SK-N-SH treated with all-trans-retinoic acid at 6 μM for 48 hours (cell line): ENCODE results near the gene HACD2.
A peak's percentile ranks its signal among the peaks of the same experiment; 100 is the strongest.

Source experiments
- ATAC-seq: fragments of 200-7000 bp; cut with Tn5 transposase; 3 replicates; pipeline ENCODE4 v1.9.1; 2020; ENCODE audit warnings: mild to moderate bottlenecking, moderate library complexity
- ARNTL ChIP-seq: fragments of 450-650 bp; formaldehyde crosslinking; IDR thresholded peaks from 2 replicates; pipeline ENCODE4 v1.5.0; 2020; ENCODE audit warnings: low read depth, mild to moderate bottlenecking, moderate library complexity, borderline replicate concordance
- BACH2 ChIP-seq: fragments of 250-450 bp; sonication (Bioruptor Pico); IDR thresholded peaks from 2 replicates; pipeline ENCODE4 v1.9.0; 2021; ENCODE audit warnings: mild to moderate bottlenecking, borderline replicate concordance
- ESRRG ChIP-seq: fragments of 250-450 bp; sonication (Bioruptor Pico); IDR thresholded peaks from 2 replicates; pipeline ENCODE4 v1.6.1; 2021; ENCODE audit warnings: mild to moderate bottlenecking
- GLIS3 ChIP-seq: fragments of 250-450 bp; sonication (Bioruptor Pico); IDR thresholded peaks from 2 replicates; pipeline ENCODE4 v1.5.0; 2020; ENCODE audit warnings: mild to moderate bottlenecking, moderate library complexity
- ISL1 ChIP-seq: fragments of 250-450 bp; sonication (Bioruptor Pico); IDR thresholded peaks from 2 replicates; pipeline ENCODE4 v2.1.2; 2022; ENCODE audit warnings: mild to moderate bottlenecking, moderate library complexity
- OSR1 ChIP-seq: fragments of 250-450 bp; sonication (Bioruptor Pico); IDR thresholded peaks from 2 replicates; pipeline ENCODE4 v1.8.0; 2022; ENCODE audit warnings: moderate library complexity, mild to moderate bottlenecking, inconsistent platforms
- PATZ1 ChIP-seq: fragments of 250-450 bp; sonication (Bioruptor Pico); IDR thresholded peaks from 2 replicates; pipeline ENCODE4 v1.8.0; 2020; ENCODE audit warnings: mild to moderate bottlenecking, moderate library complexity, borderline replicate concordance
- POU6F1 ChIP-seq: fragments of 250-450 bp; sonication (Bioruptor Pico); IDR thresholded peaks from 2 replicates; pipeline ENCODE4 v1.8.0; 2021; ENCODE audit warnings: low read depth, mild to moderate bottlenecking, moderate library complexity, borderline replicate concordance
- PPARA ChIP-seq: fragments of 250-450 bp; sonication (Bioruptor Pico); IDR thresholded peaks from 2 replicates; pipeline ENCODE4 v1.5.0; 2020; ENCODE audit warnings: mild to moderate bottlenecking, borderline replicate concordance
- RARB ChIP-seq: fragments of 250-450 bp; sonication (Bioruptor Pico); IDR thresholded peaks from 2 replicates; pipeline ENCODE4 v1.8.0; 2021; ENCODE audit warnings: mild to moderate bottlenecking, moderate library complexity
- SNAI2 ChIP-seq: fragments of 250-450 bp; sonication (Bioruptor Pico); IDR thresholded peaks from 2 replicates; pipeline ENCODE4 v1.5.0; 2020; ENCODE audit warnings: mild to moderate bottlenecking, moderate library complexity
- TCF4 ChIP-seq: fragments of 250-450 bp; sonication (Bioruptor Pico); IDR thresholded peaks from 2 replicates; pipeline ENCODE4 v1.8.0; 2021; ENCODE audit warnings: mild to moderate bottlenecking, moderate library complexity, borderline replicate concordance
- TOX ChIP-seq: fragments of 250-450 bp; sonication (Bioruptor Pico); IDR thresholded peaks from 2 replicates; pipeline ENCODE4 v1.8.0; 2021; ENCODE audit warnings: mild to moderate bottlenecking, moderate library complexity, borderline replicate concordance
- ZC3H10 ChIP-seq: fragments of 250-450 bp; sonication (Bioruptor Pico); IDR thresholded peaks from 2 replicates; pipeline ENCODE4 v1.5.1; 2021; ENCODE audit warnings: mild to moderate bottlenecking, moderate library complexity
- ZFP3 ChIP-seq: fragments of 250-450 bp; sonication (Bioruptor Pico); IDR thresholded peaks from 2 replicates; pipeline ENCODE4 v1.5.0; 2020; ENCODE audit warnings: mild to moderate bottlenecking, moderate library complexity
- ZFP30 ChIP-seq: fragments of 450-650 bp; formaldehyde crosslinking; IDR thresholded peaks from 2 replicates; pipeline ENCODE4 v1.5.0; 2022; ENCODE audit warnings: mild to moderate bottlenecking, moderate library complexity
- ZNF565 ChIP-seq: fragments of 450-650 bp; formaldehyde crosslinking; conservative IDR thresholded peaks from 2 replicates; pipeline ENCODE4 v1.5.0; 2020; ENCODE audit warnings: low read depth, mild to moderate bottlenecking, moderate library complexity
- ZNF70 ChIP-seq: fragments of 450-650 bp; formaldehyde crosslinking; IDR thresholded peaks from 2 replicates; pipeline ENCODE4 v1.5.0; 2020; ENCODE audit warnings: mild to moderate bottlenecking, moderate library complexity
- TF ChIP-seq, protein P1 (sequence below): fragments of 250-450 bp; sonication (Bioruptor Pico); IDR thresholded peaks from 2 replicates; pipeline ENCODE4 v1.5.1; 2020; ENCODE audit warnings: low read depth, mild to moderate bottlenecking, moderate library complexity
- TF ChIP-seq, protein P2 (sequence below): fragments of 250-450 bp; sonication (Bioruptor Pico); IDR thresholded peaks from 2 replicates; pipeline ENCODE4 v1.5.1; 2021; ENCODE audit warnings: mild to moderate bottlenecking, moderate library complexity

Gene HACD2

GRCh38 chr3:123449102-123449996 lies 135.5 kb downstream of the HACD2 start:
- ATAC-seq, result peak; percentile 58
- peak; percentile 87 for TF ChIP-seq ZFP3 (CRISPR knock-in tag)
- TF ChIP-seq ZNF565, result no peak

DNA sequence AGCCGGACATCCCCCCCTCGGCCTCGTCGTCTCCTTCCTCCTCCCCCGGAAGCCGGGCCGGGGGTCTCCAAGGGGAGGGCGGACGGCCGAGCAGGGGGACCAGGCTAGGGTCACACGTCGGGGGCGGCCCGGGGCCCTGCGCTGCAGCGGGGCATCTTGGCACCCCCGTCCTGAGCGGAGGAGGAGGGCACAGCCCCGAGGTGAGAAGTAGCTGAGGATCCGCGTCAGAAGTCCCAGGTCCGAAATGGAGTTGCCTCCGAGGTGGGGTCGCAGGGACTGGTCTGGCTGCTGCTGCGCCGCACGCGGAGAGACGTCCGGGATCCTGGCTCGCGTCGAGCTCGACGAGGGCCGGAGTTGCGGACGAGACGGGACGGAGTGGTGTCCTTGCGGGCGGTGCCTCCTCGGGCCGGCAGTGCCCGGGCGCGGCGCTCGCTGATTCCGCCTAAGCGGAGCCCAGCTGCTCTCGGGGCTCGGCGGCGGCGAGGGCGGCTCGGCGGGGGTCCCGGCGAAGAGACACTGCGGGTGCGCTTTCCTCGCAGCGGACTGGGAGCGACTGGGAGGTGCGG lies 136.2 kb downstream of the HACD2 start, which contains the start of gene ADCY5:
ADCY5 (minus strand) TSS at position 555 of the 566 bp plus-strand sequence; CDS start at position 10, 545 bp downstream.
- ATAC-seq, result peak; percentile 43
- TF ChIP-seq BACH2 (CRISPR knock-in tag), result no peak
- no peak for TF ChIP-seq ESRRG (CRISPR knock-in tag)
- TF ChIP-seq ZNF565, result no peak
- TF ChIP-seq PATZ1 (CRISPR knock-in tag), result no peak
- no peak for TF ChIP-seq PPARA
- TF ChIP-seq, protein P1, sequence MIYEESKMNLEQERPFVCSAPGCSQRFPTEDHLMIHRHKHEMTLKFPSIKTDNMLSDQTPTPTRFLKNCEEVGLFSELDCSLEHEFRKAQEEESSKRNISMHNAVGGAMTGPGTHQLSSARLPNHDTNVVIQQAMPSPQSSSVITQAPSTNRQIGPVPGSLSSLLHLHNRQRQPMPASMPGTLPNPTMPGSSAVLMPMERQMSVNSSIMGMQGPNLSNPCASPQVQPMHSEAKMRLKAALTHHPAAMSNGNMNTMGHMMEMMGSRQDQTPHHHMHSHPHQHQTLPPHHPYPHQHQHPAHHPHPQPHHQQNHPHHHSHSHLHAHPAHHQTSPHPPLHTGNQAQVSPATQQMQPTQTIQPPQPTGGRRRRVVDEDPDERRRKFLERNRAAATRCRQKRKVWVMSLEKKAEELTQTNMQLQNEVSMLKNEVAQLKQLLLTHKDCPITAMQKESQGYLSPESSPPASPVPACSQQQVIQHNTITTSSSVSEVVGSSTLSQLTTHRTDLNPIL (CRISPR knock-in tag), result no peak
- no peak for TF ChIP-seq ISL1 (CRISPR knock-in tag)
- TF ChIP-seq, protein P2, sequence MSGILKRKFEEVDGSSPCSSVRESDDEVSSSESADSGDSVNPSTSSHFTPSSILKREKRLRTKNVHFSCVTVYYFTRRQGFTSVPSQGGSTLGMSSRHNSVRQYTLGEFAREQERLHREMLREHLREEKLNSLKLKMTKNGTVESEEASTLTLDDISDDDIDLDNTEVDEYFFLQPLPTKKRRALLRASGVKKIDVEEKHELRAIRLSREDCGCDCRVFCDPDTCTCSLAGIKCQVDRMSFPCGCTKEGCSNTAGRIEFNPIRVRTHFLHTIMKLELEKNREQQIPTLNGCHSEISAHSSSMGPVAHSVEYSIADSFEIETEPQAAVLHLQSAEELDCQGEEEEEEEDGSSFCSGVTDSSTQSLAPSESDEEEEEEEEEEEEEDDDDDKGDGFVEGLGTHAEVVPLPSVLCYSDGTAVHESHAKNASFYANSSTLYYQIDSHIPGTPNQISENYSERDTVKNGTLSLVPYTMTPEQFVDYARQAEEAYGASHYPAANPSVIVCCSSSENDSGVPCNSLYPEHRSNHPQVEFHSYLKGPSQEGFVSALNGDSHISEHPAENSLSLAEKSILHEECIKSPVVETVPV (CRISPR knock-in tag), result no peak
- TF ChIP-seq ZC3H10, result no peak
- TF ChIP-seq ARNTL (CRISPR knock-in tag), result no peak
- TF ChIP-seq RARB (CRISPR knock-in tag), result no peak
- TF ChIP-seq TOX (CRISPR knock-in tag), result no peak

DNA sequence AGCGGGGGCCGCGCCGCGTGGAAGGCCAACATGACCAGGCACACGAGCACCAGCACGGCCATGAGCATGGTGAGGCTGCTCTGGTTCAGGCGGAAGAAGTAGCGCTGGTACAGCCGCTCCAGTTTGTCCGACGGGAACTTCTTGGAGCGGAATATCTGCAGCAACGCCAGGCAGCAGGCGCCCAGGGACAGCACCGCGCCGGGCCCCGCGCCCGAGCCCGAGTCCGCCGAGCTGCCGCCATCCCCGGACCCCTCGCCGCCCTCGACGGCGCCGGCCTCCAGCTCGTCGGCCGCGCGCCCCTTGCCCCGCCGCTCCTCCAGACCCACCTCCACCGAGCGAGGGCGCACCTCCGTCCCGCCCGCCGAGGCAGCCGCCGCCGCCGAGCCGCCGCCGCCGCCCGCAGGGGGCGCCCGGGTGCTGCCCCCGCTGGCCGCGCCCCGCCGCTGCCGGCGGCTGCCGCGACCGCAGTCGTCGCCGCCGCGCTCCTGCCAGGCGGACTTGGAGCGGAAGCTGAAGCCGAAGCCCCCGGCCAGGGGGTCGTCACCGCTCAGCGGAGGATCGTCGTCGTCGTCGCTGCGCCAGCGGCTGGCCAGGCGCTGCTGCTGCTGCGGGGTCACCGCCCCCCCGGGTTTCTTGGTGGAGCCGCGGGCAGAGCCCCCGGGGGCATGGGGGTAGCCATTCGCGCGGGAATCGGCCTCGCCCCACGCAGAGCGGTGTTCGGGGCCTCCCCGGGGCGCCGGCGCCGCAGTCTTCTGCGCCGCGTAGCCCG lies 136.9 kb downstream of the HACD2 start:
- ATAC-seq, result no peak
- TF ChIP-seq OSR1 (CRISPR knock-in tag), result no peak
- TF ChIP-seq SNAI2 (CRISPR knock-in tag), result no peak
- TF ChIP-seq ZFP30 (CRISPR knock-in tag), result no peak
- TF ChIP-seq ZNF70 (CRISPR knock-in tag), result no peak
- no peak for TF ChIP-seq ARNTL (CRISPR knock-in tag)
- TF ChIP-seq ZNF565, result no peak
- TF ChIP-seq RARB (CRISPR knock-in tag), result no peak
- TF ChIP-seq TOX (CRISPR knock-in tag), result no peak
- TF ChIP-seq POU6F1, result no peak
- TF ChIP-seq ISL1 (CRISPR knock-in tag), result no peak
- TF ChIP-seq GLIS3 (CRISPR knock-in tag), result no peak
- TF ChIP-seq, protein P2 (CRISPR knock-in tag), result no peak
- TF ChIP-seq ZFP3 (CRISPR knock-in tag), result no peak
- TF ChIP-seq TCF4, result no peak
- no peak for TF ChIP-seq PPARA
- TF ChIP-seq, all 23 proteins: peak for 0
